Activated CD4-positive, alpha-beta T cell treated with anti-CD3 and anti-CD28 coated beads for 36 hours (primary cell): ENCODE data around the gene ANKRD37. TPM values are rescaled to one million over a fixed set of nuclear protein-coding genes. Genes with fewer than 3 reads are reported as not detected.

Source experiments
- ATAC-seq: fragments of 200-7000 bp; cut with Tn5 transposase; one replicate; pipeline ENCODE4 v1.10.0; 2021; ENCODE audit warnings: mild to moderate bottlenecking, moderate library complexity
- CTCF ChIA-PET: fragments of 350-600 bp; sonication (Branson Sonifier 250); formaldehyde crosslinking; loops from one replicate; lab custom pipeline; 2021; ENCODE audit warnings: antibody characterized with exemption; lab: Charles Lee
- POLR2A ChIA-PET: fragments of 350-600 bp; sonication (Branson Sonifier 250); formaldehyde crosslinking; loops from one replicate; lab custom pipeline; 2021; ENCODE audit warnings: antibody characterized with exemption, inconsistent platforms; lab: Charles Lee
- DNase-seq: peaks from one replicate; pipeline ENCODE4 v3.0.0-alpha.2; 2020
- H3K27ac Mint-ChIP-seq: one replicate; pipeline ENCODE4 v1.8.0; 2021; ENCODE audit warnings: mixed read lengths
- H3K27me3 Mint-ChIP-seq: one replicate; pipeline ENCODE4 v1.8.0; 2021; ENCODE audit warnings: mixed read lengths
- H3K36me3 Mint-ChIP-seq: one replicate; pipeline ENCODE4 v1.8.0; 2021; ENCODE audit warnings: low read depth, mixed read lengths
- H3K4me1 Mint-ChIP-seq: one replicate; pipeline ENCODE4 v1.8.0; 2021; ENCODE audit warnings: mixed read lengths
- H3K4me3 Mint-ChIP-seq: one replicate; pipeline ENCODE4 v1.8.0; 2021; ENCODE audit warnings: mild to moderate bottlenecking, moderate library complexity, mixed read lengths
- H3K9me3 Mint-ChIP-seq: one replicate; pipeline ENCODE4 v1.8.0; 2021; ENCODE audit warnings: low read depth, mixed read lengths
- intact Hi-C, 2 experiments: fragments of 100-400 bp; cut with DNase I in 1 of 2; cut with micrococcal nuclease in 1 of 2; formaldehyde crosslinking; loops; one replicate each; pipeline versions ENCODE4 v1.14.2 to v1.15.1; 2022 to 2024; cut with DNase I, micrococcal nuclease
- total RNA-seq, 2 experiments: library from RNA; stranded (reverse); gene quantifications; one replicate each; pipeline ENCODE4 v1.2.3, GENCODE V29; 2021

ANKRD37 gene
- total RNA-seq, result 10 to 100 TPM; 20.3 to 24.1 TPM

GRCh38 chr4:185396724-185397385, at the start of gene ANKRD37:
Gene ANKRD37, plus strand, starts transcription at chr4:185396841. Its CDS starts 83 bp downstream, at chr4:185396924.
- intact Hi-C loops, result loop anchor here (1.0 to 10.0 kb wide), 14 partner anchors 28 to 1952 kb away; partner anchors contain the start of genes CCDC110 (in 2 of the 2), ING2 (in 2 of the 2), SLC25A4 (in 2 of the 2) and UFSP2 (in 2 of the 2)
- ChIA-PET POLR2A (interaction anchor here (0.9 to 1.6 kb wide), 2 partner anchors 29 to 254 kb away, joined by 3 to 11 read pairs; partner anchors contain the start of genes SLC25A4 and UFSP2), CTCF (interaction anchor here (0.6 to 1.3 kb wide), 3 partner anchors 29 to 226 kb away, joined by 3 to 8 read pairs (median 4); partner anchors contain the start of gene UFSP2)
- Mint-ChIP-seq H3K27ac (peak within 1 kb of the TSS; percentile 97), H3K4me1 (peaks cover 37% of the 10 kb centered on the region), H3K9me3 (no peaks in the 10 kb centered on the region), H3K27me3 (no peaks in the 10 kb centered on the region), H3K4me3 (peak within 1 kb of the TSS; percentile 94), H3K36me3 (peaks cover 30% of the 10 kb centered on the region)
- no peak for ATAC-seq
- no peak for DNase-seq

GRCh38 chr4:185346975-185347601, 49.6 kb upstream of the ANKRD37 start:
- H3K4me1 Mint-ChIP-seq, result peaks cover 26% of the 10 kb centered on the region
- H3K27ac Mint-ChIP-seq, result peak overlapping the region; percentile 9
- ChIA-PET POLR2A (no interaction called here), CTCF (no interaction called here)
- H3K4me3 Mint-ChIP-seq, result no peak overlapping the region
- H3K27me3 Mint-ChIP-seq, result no peaks in the 10 kb centered on the region
- ATAC-seq (no peak), DNase-seq (no peak)
- H3K9me3 Mint-ChIP-seq, result no peaks in the 10 kb centered on the region
- peaks cover 40% of the 10 kb centered on the region for H3K36me3 Mint-ChIP-seq
- intact Hi-C loops, result no loop called here

DNA sequence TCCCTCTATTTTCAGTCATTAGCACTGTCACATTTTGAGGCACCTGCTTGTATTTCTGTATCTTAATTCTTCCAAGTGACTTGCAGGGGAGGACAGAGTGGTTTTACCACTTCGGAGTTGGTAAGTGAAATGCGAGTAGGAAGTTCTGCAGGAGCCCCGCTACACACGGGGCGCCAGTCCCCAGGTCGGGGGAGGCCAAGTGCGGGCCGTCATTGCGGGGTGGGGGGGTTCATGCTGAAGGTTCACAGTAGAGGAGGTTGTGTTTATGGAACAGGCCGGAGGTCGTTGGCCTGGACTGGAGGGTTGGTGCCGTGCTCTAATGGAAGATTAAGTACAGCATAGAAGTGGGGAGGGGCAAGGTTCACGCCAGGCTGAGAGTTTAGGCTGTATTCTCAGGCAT, 45.0 kb upstream of the ANKRD37 start:
- intact Hi-C loops, result no loop called here
- Mint-ChIP-seq H3K36me3 (peaks cover 43% of the 10 kb centered on the region), H3K27ac (no peak overlapping the region), H3K9me3 (no peaks in the 10 kb centered on the region), H3K4me3 (no peak overlapping the region), H3K4me1 (no peaks in the 10 kb centered on the region), H3K27me3 (no peaks in the 10 kb centered on the region)
- no peak for DNase-seq
- ChIA-PET POLR2A (no interaction called here), CTCF (no interaction called here)
- no peak for ATAC-seq

- H3K27ac Mint-ChIP-seq, result no peak overlapping the region
- intact Hi-C loops, result no loop called here
- peaks cover 38% of the 10 kb centered on the region for H3K36me3 Mint-ChIP-seq
- H3K4me3 Mint-ChIP-seq, result no peak overlapping the region
- POLR2A ChIA-PET, result no interaction called here
- H3K4me1 Mint-ChIP-seq, result peaks cover 4% of the 10 kb centered on the region
- no peaks in the 10 kb centered on the region for H3K27me3 Mint-ChIP-seq
- ATAC-seq, result no peak
- CTCF ChIA-PET, result no interaction called here
- no peak for DNase-seq
- H3K9me3 Mint-ChIP-seq, result no peaks in the 10 kb centered on the region
Measured at GRCh38 chr4:185352202-185352601, 44.4 kb upstream of the ANKRD37 start.

DNA sequence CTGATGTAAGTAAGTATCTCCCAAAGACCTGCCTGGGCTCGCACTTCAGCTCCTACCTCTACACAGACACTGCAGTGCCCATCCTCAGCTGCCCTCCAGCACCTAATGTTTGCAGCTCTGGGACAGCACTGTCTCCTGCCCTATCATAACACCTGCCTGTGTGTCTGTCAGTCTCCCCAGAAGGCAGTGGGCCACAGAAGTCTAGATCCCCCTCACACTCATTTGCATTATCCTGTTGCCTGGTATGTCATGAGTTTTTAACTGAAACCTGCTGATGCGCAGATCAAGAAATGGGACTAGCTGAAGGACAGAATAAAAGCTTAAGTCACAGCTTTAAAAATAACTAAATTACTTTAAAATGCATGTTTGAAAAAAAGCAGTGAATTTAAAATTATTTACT, 43.9 kb upstream of the ANKRD37 start:
- H3K36me3 Mint-ChIP-seq, result peaks cover 35% of the 10 kb centered on the region
- no peaks in the 10 kb centered on the region for H3K9me3 Mint-ChIP-seq
- POLR2A ChIA-PET, result interaction anchor here (0.6 kb wide), 1 partner anchor 53 kb away, joined by 3 read pairs; no protein-coding TSS in a partner anchor
- no peak overlapping the region for H3K27ac Mint-ChIP-seq
- peaks cover 8% of the 10 kb centered on the region for H3K4me1 Mint-ChIP-seq
- CTCF ChIA-PET, result interaction anchor here (0.8 kb wide), 1 partner anchor 54 kb away, joined by 3 read pairs; no protein-coding TSS in a partner anchor
- H3K4me3 Mint-ChIP-seq, result no peak overlapping the region
- H3K27me3 Mint-ChIP-seq, result no peaks in the 10 kb centered on the region
- DNase-seq (no peak), ATAC-seq (no peak)
- intact Hi-C loops, result no loop called here

DNA sequence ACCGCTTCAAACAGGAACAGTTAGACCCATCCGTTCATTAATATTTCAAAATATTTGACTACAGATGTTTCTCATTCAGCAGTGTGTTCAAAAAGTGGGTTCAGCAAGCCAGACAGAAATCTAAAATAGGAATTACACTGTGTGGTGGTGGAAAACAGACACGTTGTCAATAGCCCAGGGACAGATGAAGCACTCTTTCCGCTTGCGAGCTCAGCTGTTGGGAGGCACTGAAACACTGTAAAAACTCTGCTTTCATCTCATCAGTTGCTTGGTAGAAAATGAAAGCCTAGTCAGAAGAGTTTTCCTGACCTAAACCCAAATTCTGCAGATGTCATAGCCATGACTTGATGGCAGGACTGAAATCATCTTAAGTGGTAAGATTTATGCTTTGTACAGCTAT, 39.4 kb upstream of the ANKRD37 start:
- Mint-ChIP-seq H3K4me3 (no peak overlapping the region), H3K36me3 (peaks cover 15% of the 10 kb centered on the region), H3K27ac (peak overlapping the region; percentile 42), H3K27me3 (no peaks in the 10 kb centered on the region), H3K9me3 (no peaks in the 10 kb centered on the region), H3K4me1 (peaks cover 8% of the 10 kb centered on the region)
- ChIA-PET CTCF (no interaction called here), POLR2A (no interaction called here)
- ATAC-seq (peak; percentile 75), DNase-seq (peak; percentile 55)
- intact Hi-C loops, result no loop called here

DNA sequence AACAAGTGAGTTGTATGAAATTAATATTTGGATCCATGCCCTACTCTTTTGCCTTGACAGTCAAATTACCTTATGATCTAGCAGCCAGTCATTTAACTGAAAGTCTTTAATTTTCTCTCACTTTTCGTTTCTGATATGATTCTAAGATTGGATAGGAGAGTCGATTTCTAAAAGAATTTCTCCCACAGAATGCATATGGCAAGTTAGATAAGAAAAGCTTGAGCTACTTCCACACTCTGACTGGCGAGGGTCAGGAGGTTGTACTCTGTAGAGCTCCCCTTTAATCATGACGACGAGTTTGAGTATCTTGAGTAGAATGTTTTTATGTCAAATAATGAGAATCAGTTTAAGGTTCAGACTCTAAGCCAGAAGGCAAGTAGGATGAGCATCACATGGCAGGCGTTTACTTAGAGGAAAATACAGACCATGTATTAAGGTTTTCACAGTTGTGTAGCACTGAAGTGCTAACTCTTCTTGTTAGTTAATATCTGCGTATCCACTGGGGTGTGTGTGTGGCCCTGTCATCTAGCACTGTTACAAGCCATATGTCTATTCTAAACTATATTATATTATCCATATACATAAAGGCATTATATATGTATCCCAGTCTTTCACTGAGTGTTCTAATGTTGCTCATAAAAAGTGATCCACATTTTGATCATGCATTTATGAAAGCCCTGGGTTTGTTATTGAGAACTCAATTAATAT, 38.8 kb upstream of the ANKRD37 start:
- intact Hi-C loops, result no loop called here
- Mint-ChIP-seq H3K9me3 (no peaks in the 10 kb centered on the region), H3K4me1 (peaks cover 8% of the 10 kb centered on the region), H3K36me3 (peaks cover 12% of the 10 kb centered on the region), H3K4me3 (no peak overlapping the region), H3K27ac (no peak overlapping the region), H3K27me3 (no peaks in the 10 kb centered on the region)
- DNase-seq, result no peak
- ChIA-PET CTCF (no interaction called here), POLR2A (no interaction called here)
- ATAC-seq, result peak; percentile 9

GRCh38 chr4:185358514-185358913, 38.1 kb upstream of the ANKRD37 start:
- Mint-ChIP-seq H3K4me3 (no peak overlapping the region), H3K27ac (no peak overlapping the region), H3K9me3 (no peaks in the 10 kb centered on the region), H3K27me3 (no peaks in the 10 kb centered on the region), H3K4me1 (peaks cover 8% of the 10 kb centered on the region), H3K36me3 (peaks cover 10% of the 10 kb centered on the region)
- POLR2A ChIA-PET, result no interaction called here
- ATAC-seq (no peak), DNase-seq (no peak)
- CTCF ChIA-PET, result no interaction called here
- intact Hi-C loops, result no loop called here

- intact Hi-C loops, result no loop called here
- peaks cover 8% of the 10 kb centered on the region for H3K4me1 Mint-ChIP-seq
Measured at GRCh38 chr4:185358959-185359358, 37.7 kb upstream of the ANKRD37 start.

DNA sequence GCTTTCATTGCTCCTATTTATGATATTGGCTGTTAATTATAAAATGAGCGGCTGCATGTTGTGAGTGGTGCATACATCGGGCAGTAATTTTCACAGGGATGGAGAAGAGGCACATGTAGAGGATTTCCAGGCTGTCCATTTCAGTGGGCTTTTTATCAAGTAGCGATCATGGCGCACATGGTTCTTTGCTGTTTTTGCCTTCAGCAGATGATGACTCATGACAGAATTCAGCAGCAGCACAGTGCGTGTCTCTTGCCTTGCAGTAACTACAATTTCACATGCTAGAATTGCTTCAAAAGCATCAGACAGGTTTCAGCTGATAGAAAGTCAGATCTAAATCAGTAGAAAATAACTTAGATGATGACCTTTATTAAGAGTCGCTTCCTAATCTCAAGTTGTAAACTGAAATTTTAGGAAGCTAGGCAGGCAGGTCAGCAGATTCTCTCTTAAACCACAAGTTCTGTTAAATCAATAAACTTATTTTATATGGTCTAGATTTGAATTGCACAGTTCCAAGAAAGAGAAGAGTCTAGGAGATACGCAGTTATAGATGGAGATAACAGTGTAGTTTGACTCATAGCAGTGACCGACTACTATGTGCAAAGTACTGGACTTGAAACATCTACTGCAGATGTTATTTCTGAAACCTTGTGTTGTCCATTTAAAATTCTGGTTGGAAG, 36.7 kb upstream of the ANKRD37 start:
- Mint-ChIP-seq H3K4me3 (no peak overlapping the region), H3K27me3 (no peaks in the 10 kb centered on the region), H3K36me3 (peaks cover 3% of the 10 kb centered on the region), H3K4me1 (peaks cover 8% of the 10 kb centered on the region), H3K9me3 (no peaks in the 10 kb centered on the region), H3K27ac (no peak overlapping the region)
- no peak for DNase-seq
- no peak for ATAC-seq
- POLR2A ChIA-PET, result no interaction called here
- CTCF ChIA-PET, result interaction anchor here (0.7 kb wide), 1 partner anchor 79 kb away, joined by 3 read pairs; no protein-coding TSS in a partner anchor
- intact Hi-C loops, result no loop called here

More at GRCh38 chr4:185358959-185359358, 37.7 kb upstream of the ANKRD37 start:
- no peak for DNase-seq
- CTCF ChIA-PET, result no interaction called here
- H3K36me3 Mint-ChIP-seq, result peaks cover 9% of the 10 kb centered on the region
- H3K27ac Mint-ChIP-seq, result no peak overlapping the region
- ATAC-seq, result no peak
- H3K27me3 Mint-ChIP-seq, result no peaks in the 10 kb centered on the region
- POLR2A ChIA-PET, result no interaction called here
- H3K9me3 Mint-ChIP-seq, result no peaks in the 10 kb centered on the region
- no peak overlapping the region for H3K4me3 Mint-ChIP-seq

DNA sequence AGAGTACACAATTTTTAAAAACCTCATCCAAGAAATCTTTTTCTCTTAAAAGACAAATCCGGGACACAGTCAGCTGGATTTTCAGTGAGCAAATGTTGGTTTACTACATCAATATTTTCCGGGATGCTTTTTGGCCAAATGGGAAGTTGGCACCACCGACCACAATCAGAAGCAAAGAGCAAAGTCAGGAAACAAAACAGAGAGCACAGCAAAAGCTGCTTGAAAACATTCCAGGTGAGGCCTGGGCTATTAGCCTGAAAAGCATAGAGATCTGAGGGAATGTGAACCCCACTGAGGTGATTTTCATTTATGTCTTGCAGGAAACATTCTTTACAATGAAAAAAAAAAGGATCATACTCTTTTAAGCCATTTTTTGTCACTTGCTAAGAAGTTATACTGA, 34.8 kb upstream of the ANKRD37 start:
- POLR2A ChIA-PET, result no interaction called here
- CTCF ChIA-PET, result no interaction called here
- no peak for ATAC-seq

More for the DNA sequence above, 34.8 kb upstream of the ANKRD37 start:
- no peaks in the 10 kb centered on the region for H3K9me3 Mint-ChIP-seq
- DNase-seq, result no peak
- H3K27me3 Mint-ChIP-seq, result no peaks in the 10 kb centered on the region
- intact Hi-C loops, result no loop called here
- no peak overlapping the region for H3K4me3 Mint-ChIP-seq
- H3K27ac Mint-ChIP-seq, result no peak overlapping the region
- H3K36me3 Mint-ChIP-seq, result peaks cover 3% of the 10 kb centered on the region
- H3K4me1 Mint-ChIP-seq, result peaks cover 7% of the 10 kb centered on the region
